Brain pericyte (primary cell): Measurements from ENCODE around the gene UGT1A8.
"Not testable (repeated sequence)": the region's sequence is repeated elsewhere in the genome, so short reads cannot be mapped to it uniquely, and the experiment has no call there.

Experiments used
- DNase-seq: peaks from one replicate; pipeline ENCODE4 v3.0.0-alpha.2; 2012; ENCODE audit warnings: low read depth, low spot score

Gene UGT1A8

GRCh38 chr2:233686928-233687327 lies 69.5 kb downstream of the UGT1A8 start:
- no peak for DNase-seq

- DNase-seq: no peak
These were observed 70.9 kb downstream of the UGT1A8 start for GRCh38 chr2:233688341-233688740.

GRCh38 chr2:233689031-233689430 lies 71.6 kb downstream of the UGT1A8 start:
- no peak for DNase-seq

- no peak for DNase-seq
These were observed 72.1 kb downstream of the UGT1A8 start for GRCh38 chr2:233689501-233689900.

- DNase-seq: no peak
These were observed 73.0 kb downstream of the UGT1A8 start for GRCh38 chr2:233690444-233690843.

GRCh38 chr2:233691443-233692433 lies 74.3 kb downstream of the UGT1A8 start:
- DNase-seq: no peak

GRCh38 chr2:233692648-233693047 lies 75.2 kb downstream of the UGT1A8 start, which contains the start of gene UGT1A6:
TSS of gene UGT1A6 (plus strand) at chr2:233692890. CDS start at chr2:233693005, 115 bp downstream.
- no peak for DNase-seq

- no peak for DNase-seq
These were observed 76.5 kb downstream of the UGT1A8 start for GRCh38 chr2:233693963-233694362.

GRCh38 chr2:233698740-233699139 lies 81.3 kb downstream of the UGT1A8 start:
- no peak for DNase-seq

- no peak for DNase-seq
These were observed 82.1 kb downstream of the UGT1A8 start for GRCh38 chr2:233699424-233700027.

GRCh38 chr2:233700028-233700635 lies 82.7 kb downstream of the UGT1A8 start:
- DNase-seq: no peak

GRCh38 chr2:233700842-233701241 lies 83.4 kb downstream of the UGT1A8 start:
- DNase-seq: not testable (repeated sequence)

- DNase-seq: no peak
These were observed 84.8 kb downstream of the UGT1A8 start for GRCh38 chr2:233702238-233702637.

GRCh38 chr2:233705911-233706506 lies 88.6 kb downstream of the UGT1A8 start:
- no peak for DNase-seq

GRCh38 chr2:233706720-233707119 lies 89.3 kb downstream of the UGT1A8 start:
- DNase-seq: no peak

- no peak for DNase-seq
These were observed 90.7 kb downstream of the UGT1A8 start for GRCh38 chr2:233707940-233708644.

GRCh38 chr2:233708942-233709341 lies 91.5 kb downstream of the UGT1A8 start:
- DNase-seq: no peak

GRCh38 chr2:233711312-233712008 lies 94.0 kb downstream of the UGT1A8 start:
- peak; percentile 5 for DNase-seq

GRCh38 chr2:233712611-233713261 lies 95.3 kb downstream of the UGT1A8 start, which contains the start of gene UGT1A5:
TSS of gene UGT1A5 (plus strand) at chr2:233712907. CDS start at chr2:233712992, 85 bp downstream.
- DNase-seq: no peak

GRCh38 chr2:233713262-233713615 lies 95.8 kb downstream of the UGT1A8 start:
- DNase-seq: no peak
